Measurements from ENCODE around the gene RTN4RL2.

Gene RTN4RL2

DNA sequence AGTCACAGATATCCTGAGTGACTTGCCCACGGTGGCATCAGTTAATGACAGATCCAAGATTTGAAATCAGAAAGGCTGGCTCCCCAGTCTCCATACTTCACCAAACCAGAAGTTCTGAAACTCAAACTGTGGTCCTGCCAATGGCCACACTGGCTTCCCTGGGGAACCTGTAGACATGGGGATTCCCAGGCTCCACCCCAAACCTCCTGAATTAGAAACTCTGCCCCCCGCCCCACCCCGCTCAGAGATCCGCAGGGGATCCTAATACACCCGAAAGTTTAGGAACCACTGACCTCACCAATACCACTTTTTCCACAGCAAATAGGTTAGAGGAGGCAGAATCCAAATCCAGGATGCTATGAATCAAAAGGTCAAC, 15.3 kb downstream of the RTN4RL2 start:
- Histone ChIP-seq H3K4me2 (ENCODE audit: low read depth, low read length, poor library complexity, severe bottlenecking) (no peak overlapping the region), H3K9ac (ENCODE audit: low read length) (no peak overlapping the region), H3K4me3 (ENCODE audit: insufficient read depth, low read length, poor library complexity, severe bottlenecking) (no peak overlapping the region), H3K79me2 (ENCODE audit: insufficient read depth, low read length) (no peaks in the 10 kb centered on the region), H3K27me3 (ENCODE audit: low read length) (no peaks in the 10 kb centered on the region), H3K36me3 (ENCODE audit: low read length) (no peaks in the 10 kb centered on the region), H4K20me1 (ENCODE audit: low read depth, low read length) (no peaks in the 10 kb centered on the region), H3K9me3 (ENCODE audit: insufficient read depth, low read length) (no peaks in the 10 kb centered on the region), H3K9me2 (replicated peaks; ENCODE audit: insufficient read depth, low read length) (no peaks in the 10 kb centered on the region), H2AFZ (ENCODE audit: low read depth, low read length, severe bottlenecking) (no peak overlapping the region), H3F3A (ENCODE audit: insufficient read depth) (no peaks in the 10 kb centered on the region), H3K27ac (ENCODE audit: low read depth, low read length) (no peak overlapping the region)
- TF ChIP-seq EZH2phosphoT487 (conservative IDR thresholded peaks at IDR 0.05; ENCODE audit: low read length) = no peak
- TF ChIP-seq, protein P1, sequence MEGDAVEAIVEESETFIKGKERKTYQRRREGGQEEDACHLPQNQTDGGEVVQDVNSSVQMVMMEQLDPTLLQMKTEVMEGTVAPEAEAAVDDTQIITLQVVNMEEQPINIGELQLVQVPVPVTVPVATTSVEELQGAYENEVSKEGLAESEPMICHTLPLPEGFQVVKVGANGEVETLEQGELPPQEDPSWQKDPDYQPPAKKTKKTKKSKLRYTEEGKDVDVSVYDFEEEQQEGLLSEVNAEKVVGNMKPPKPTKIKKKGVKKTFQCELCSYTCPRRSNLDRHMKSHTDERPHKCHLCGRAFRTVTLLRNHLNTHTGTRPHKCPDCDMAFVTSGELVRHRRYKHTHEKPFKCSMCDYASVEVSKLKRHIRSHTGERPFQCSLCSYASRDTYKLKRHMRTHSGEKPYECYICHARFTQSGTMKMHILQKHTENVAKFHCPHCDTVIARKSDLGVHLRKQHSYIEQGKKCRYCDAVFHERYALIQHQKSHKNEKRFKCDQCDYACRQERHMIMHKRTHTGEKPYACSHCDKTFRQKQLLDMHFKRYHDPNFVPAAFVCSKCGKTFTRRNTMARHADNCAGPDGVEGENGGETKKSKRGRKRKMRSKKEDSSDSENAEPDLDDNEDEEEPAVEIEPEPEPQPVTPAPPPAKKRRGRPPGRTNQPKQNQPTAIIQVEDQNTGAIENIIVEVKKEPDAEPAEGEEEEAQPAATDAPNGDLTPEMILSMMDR (IDR thresholded peaks at IDR 0.05; ENCODE audit: insufficient read depth, low read length, poor library complexity, severe bottlenecking) = no peak

DNA sequence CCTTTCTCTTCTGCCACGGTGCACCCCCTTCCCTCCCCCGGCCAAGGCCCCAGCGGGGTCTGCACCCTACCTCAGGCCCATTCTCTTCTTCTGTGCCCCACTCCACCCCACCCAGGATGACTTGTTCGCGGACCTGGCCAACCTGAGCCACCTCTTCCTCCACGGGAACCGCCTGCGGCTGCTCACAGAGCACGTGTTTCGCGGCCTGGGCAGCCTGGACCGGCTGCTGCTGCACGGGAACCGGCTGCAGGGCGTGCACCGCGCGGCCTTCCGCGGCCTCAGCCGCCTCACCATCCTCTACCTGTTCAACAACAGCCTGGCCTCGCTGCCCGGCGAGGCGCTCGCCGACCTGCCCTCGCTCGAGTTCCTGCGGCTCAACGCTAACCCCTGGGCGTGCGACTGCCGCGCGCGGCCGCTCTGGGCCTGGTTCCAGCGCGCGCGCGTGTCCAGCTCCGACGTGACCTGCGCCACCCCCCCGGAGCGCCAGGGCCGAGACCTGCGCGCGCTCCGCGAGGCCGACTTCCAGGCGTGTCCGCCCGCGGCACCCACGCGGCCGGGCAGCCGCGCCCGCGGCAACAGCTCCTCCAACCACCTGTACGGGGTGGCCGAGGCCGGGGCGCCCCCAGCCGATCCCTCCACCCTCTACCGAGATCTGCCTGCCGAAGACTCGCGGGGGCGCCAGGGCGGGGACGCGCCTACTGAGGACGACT, 15.9 kb downstream of the RTN4RL2 start:
- Histone ChIP-seq H3F3A (ENCODE audit: insufficient read depth) (no peaks in the 10 kb centered on the region), H3K27ac (ENCODE audit: low read depth, low read length) (no peak overlapping the region), H3K79me2 (ENCODE audit: insufficient read depth, low read length) (no peaks in the 10 kb centered on the region), H3K9ac (ENCODE audit: low read length) (no peak overlapping the region; the same call in 1 of the 2 replicates), H3K9me2 (replicated peaks; ENCODE audit: insufficient read depth, low read length) (no peaks in the 10 kb centered on the region), H4K20me1 (ENCODE audit: low read depth, low read length) (no peaks in the 10 kb centered on the region), H3K4me2 (ENCODE audit: low read depth, low read length, poor library complexity, severe bottlenecking) (peak overlapping the region; percentile 28), H3K4me3 (ENCODE audit: insufficient read depth, low read length, poor library complexity, severe bottlenecking) (no peak overlapping the region), H3K27me3 (ENCODE audit: low read length) (no peaks in the 10 kb centered on the region), H2AFZ (ENCODE audit: low read depth, low read length, severe bottlenecking) (no peak overlapping the region), H3K36me3 (ENCODE audit: low read length) (no peaks in the 10 kb centered on the region), H3K9me3 (ENCODE audit: insufficient read depth, low read length) (no peaks in the 10 kb centered on the region)
- no peak for TF ChIP-seq EZH2phosphoT487 (conservative IDR thresholded peaks at IDR 0.05; ENCODE audit: low read length)
- TF ChIP-seq, protein P1 (IDR thresholded peaks at IDR 0.05; ENCODE audit: insufficient read depth, low read length, poor library complexity, severe bottlenecking) = no peak

DNA sequence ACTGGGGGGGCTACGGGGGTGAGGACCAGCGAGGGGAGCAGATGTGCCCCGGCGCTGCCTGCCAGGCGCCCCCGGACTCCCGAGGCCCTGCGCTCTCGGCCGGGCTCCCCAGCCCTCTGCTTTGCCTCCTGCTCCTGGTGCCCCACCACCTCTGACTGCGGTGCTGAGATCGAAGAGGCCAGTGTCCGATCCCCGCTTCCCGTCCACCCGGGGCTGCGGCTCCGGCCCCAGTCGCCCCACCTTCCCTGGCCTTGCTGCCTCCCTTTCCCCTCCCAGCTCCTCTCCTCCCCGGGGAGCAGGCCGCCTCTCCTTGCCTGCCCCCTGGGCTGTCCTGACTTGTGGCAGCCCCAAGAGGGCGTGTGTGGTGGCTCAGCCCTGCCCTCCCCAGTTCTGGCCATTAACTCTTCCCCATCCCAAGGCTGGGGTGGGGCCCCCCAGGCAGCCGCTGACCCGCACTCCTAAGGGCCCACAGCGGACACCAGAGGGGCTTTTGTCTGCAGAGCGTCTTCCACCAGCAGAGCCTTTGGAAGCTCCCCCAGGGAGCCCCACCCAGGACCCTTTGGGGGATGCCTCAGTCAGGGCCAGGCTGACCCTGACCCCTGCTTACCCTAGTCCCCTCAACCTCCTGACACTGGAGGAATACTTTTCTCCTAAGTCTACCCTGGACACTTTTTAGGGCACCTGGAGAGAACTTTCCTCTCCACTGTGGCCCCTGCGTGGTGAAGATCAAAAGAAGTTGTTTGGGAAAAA, 16.6 kb downstream of the RTN4RL2 start:
- no peak overlapping the region for H3K27ac ChIP-seq (ENCODE audit: low read depth, low read length)
- H3K79me2 ChIP-seq (ENCODE audit: insufficient read depth, low read length) = no peaks in the 10 kb centered on the region
- H3F3A ChIP-seq (ENCODE audit: insufficient read depth) = no peaks in the 10 kb centered on the region
- H3K9me3 ChIP-seq (ENCODE audit: insufficient read depth, low read length) = no peaks in the 10 kb centered on the region
- no peaks in the 10 kb centered on the region for H3K9me2 ChIP-seq (replicated peaks; ENCODE audit: insufficient read depth, low read length)
- H3K4me2 ChIP-seq (ENCODE audit: low read depth, low read length, poor library complexity, severe bottlenecking) = peak overlapping the region; percentile 28
- H3K27me3 ChIP-seq (ENCODE audit: low read length) = no peaks in the 10 kb centered on the region
- no peaks in the 10 kb centered on the region for H4K20me1 ChIP-seq (ENCODE audit: low read depth, low read length)
- H2AFZ ChIP-seq (ENCODE audit: low read depth, low read length, severe bottlenecking) = no peak overlapping the region
- H3K4me3 ChIP-seq (ENCODE audit: insufficient read depth, low read length, poor library complexity, severe bottlenecking) = no peak overlapping the region
- TF ChIP-seq, protein P1 (IDR thresholded peaks at IDR 0.05; ENCODE audit: insufficient read depth, low read length, poor library complexity, severe bottlenecking) = peak; percentile 38
- TF ChIP-seq EZH2phosphoT487 (conservative IDR thresholded peaks at IDR 0.05; ENCODE audit: low read length) = no peak
- H3K36me3 ChIP-seq (ENCODE audit: low read length) = no peaks in the 10 kb centered on the region
- no peak overlapping the region; the same call in 1 of the 2 replicates for H3K9ac ChIP-seq (ENCODE audit: low read length)

All from SU-DHL-6 (cell line).